Hematopoietic multipotent progenitor cell treated with erythropoietin and hydrocortisone succinate and interleukin-3 and kit ligand, for 6 days (in vitro differentiated cells): Measurements from ENCODE around the gene THSD4.
"Not testable (repeated sequence)": the region's sequence is repeated elsewhere in the genome, so short reads cannot be mapped to it uniquely, and the experiment has no call there.

Experiments
- DNase-seq: peaks from one replicate; pipeline ENCODE4 v3.0.0-alpha.2; 2015

The THSD4 gene

DNA sequence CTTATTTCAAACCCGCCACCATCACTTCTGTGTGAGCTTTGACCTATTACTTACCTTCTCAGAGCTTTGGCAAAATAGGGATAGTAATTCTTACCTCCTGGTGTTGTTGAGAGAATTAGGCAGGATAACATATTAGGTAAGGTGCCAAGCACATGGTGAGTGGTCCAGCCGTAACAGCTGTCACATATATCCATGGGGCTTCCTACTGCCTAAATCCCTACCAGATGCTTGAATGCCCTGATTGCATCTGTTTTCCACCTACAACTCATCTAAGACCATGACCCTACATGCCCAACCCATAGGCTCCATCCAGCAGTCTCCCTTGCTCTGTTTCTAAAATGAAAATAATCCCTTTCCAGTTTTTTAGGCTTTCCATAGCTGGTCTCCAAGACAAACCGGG is 532.8 kb downstream of the THSD4 start:
- no peak for DNase-seq

- DNase-seq = no peak
Observed at GRCh38 chr15:71649894-71650293, 534.6 kb downstream of the THSD4 start.

DNA sequence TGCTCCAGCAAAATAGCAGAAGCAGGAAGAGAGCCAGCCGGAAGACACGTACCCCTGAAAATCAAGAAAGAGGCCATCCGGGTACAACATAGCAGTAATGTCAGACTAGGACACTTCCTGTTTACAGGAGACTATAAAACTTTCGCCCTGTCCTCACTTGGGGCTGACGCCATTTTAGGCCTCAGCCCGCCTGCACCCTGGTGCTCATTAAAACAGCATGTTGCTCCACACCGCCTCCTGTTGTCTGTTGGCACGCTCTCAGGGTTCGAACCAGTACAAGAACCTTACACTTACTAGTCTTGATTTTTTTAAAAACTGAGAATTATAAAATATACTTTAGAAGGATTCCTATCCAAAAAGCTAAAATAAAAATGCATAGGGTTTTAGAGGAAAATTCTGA is 535.3 kb downstream of the THSD4 start:
- no peak for DNase-seq

- DNase-seq = peak; percentile 49
Observed at GRCh38 chr15:71651750-71652186, 536.5 kb downstream of the THSD4 start.

DNA sequence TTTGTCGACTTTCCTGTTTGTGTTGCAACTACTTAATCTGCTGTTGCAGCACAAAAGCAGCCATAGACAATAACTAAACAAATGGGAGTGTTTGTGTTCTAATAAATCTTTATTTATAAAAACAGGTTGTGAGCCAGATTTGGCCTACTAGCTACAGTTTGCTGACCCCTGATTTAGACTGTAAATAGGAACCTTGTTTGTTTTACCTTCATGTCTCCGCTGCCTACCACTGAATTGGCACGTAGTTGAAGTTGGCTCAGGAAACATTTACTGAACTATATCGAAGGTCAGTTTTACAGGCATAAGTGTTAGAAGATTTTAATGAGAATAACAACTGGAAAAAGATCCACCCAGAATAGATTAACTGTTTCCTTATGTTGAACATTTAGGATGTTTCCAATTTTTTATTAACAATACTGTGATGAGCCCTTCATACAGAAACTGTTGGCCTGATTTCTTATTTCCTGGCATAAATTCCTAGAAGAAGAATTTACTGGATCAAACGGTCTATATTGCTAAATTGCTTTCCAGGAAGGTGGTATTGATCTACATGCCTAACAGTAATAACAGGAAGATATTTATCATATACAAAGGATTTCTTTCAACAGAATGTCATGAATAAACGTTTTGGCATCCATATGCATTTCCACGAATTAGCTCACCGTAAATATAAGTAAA is 538.9 kb downstream of the THSD4 start:
- no peak for DNase-seq

GRCh38 chr15:71654720-71655174 is 539.5 kb downstream of the THSD4 start:
- no peak for DNase-seq

GRCh38 chr15:71656425-71656824 is 541.2 kb downstream of the THSD4 start:
- no peak for DNase-seq

GRCh38 chr15:71657141-71657540 is 541.9 kb downstream of the THSD4 start:
- no peak for DNase-seq

DNA sequence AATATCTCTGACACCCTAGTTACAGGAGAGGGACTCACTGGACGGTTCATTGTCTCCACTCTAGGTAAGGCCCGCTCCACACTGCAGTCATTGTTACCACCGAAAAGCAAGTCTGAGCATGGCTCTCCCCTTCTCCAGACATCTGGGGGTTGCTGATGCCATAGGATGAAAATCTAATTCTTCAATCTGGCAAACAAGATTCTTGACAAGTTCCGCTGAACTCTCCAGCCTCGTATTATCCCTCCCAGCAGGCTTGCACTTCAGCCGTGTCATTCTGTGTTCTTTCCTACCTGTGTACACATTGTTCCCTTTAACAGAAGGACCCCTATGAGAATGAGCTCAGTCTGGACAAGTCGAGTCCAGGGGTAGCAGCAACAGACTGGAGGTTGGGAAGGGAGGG is 542.8 kb downstream of the THSD4 start:
- DNase-seq = no peak

DNA sequence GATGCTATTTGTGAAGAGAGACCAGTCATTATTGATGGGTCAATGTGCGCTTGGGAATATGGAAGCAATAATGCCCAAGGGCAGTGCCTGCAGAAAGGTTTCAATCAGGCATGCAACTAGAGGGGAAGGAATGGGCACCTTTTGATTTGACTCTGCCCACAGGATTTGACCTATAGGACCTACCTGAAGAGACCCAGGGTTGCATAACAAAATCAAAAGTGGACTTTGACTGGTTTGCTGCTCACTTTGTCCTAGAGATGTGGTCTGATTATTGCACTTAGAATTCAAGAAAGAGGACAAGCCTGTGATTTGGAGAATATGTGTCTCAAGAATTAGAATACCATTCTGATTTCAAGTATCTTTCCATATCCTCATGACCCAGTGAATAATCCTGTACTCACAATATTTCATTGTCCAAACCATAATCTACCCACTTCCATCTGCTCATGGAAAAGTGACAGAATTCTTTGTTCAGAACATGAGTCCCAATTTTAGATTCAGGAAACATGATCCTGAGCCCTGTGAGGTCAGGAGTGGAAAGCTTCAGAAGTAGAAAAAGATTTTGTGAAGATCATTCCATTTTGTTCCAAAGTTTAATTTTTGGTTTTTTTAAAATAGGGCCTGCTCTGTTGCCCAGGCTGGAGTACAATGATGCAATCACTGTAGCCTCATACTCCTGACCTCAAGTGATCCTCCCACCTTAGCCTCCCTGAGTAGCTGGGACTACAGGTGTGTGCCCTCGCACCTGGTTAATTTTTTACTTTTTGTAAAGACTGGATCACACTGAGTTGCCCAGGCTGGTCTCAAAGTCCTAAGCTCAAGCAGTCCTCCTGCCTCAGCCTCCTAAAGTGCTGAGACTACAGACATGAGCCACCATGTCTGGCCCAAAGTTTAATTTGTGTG is 543.8 kb downstream of the THSD4 start:
- DNase-seq = no peak

- no peak for DNase-seq
Observed at GRCh38 chr15:71659730-71660067, 544.4 kb downstream of the THSD4 start.

- DNase-seq = no peak
Observed at GRCh38 chr15:71660501-71660900, 545.2 kb downstream of the THSD4 start.

DNA sequence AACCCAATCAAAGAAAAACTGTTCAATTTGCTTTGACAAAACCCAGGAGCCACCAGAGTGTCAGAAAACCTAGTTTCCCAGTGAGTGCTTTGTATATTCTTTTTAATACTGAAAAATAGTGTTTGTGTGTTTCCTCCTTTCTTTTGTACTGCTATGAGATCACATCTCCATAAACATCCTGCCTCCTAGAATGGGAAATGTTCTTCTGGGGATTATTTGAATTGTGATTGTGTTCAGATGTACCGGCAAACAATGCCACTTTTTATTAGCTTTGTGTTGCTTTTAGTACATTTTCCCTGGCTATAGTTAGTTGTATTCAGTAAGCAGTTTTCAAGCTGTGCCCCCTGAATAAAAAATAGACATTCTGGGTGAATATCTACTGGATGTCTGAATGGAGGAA is 547.0 kb downstream of the THSD4 start:
- no peak for DNase-seq

DNA sequence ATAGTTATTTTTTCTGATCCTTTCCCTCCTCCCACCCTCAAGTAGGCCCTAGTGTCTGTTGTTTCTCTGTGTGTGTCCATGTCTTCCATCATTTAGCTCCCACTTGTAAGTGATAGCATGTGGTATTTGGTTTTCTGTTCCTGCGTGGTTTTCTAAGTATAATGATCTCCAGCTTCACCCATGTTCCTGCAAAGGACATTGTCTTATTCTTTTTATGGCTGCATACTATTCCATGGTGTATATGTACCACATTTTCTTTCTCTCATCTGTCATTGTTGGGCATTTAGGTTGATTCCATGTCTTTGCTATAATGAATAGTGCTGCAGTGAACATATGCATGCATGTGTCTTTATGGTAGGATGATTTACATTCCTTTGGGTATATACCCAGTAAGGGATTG is 549.4 kb downstream of the THSD4 start:
- no peak for DNase-seq

- no peak for DNase-seq
Observed at GRCh38 chr15:71666763-71667620, 551.7 kb downstream of the THSD4 start.

- no peak for DNase-seq
Observed at GRCh38 chr15:71669688-71670087, 554.4 kb downstream of the THSD4 start.

GRCh38 chr15:71670222-71670621 is 555.0 kb downstream of the THSD4 start:
- DNase-seq = not testable (repeated sequence)

- DNase-seq = no peak
Observed at GRCh38 chr15:71674354-71674753, 559.1 kb downstream of the THSD4 start.

- no peak for DNase-seq
Observed at GRCh38 chr15:71677352-71677751, 562.1 kb downstream of the THSD4 start.

GRCh38 chr15:71677766-71678165 is 562.5 kb downstream of the THSD4 start:
- DNase-seq = no peak

- DNase-seq = no peak
Observed at GRCh38 chr15:71678191-71678590, 562.9 kb downstream of the THSD4 start.

DNA sequence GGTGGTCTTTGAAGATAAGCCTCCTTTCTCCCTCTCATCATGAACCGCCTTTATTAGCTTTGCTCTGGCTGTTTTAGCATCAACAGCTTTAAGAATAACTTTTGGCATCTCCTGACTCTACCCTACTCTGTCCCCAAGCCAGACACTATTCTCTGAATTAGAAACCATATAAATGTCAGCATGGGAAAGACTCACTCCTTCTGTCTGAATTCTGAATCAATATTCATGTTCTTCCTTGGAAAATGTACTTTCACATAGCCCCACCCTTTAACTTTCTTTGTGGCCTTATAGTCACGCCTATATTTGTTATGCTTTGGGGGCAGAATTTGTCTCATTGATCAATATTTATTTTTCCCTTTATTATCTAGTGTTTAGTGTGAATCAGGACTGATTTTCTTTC is 563.3 kb downstream of the THSD4 start:
- DNase-seq = no peak

- DNase-seq = no peak
Observed at GRCh38 chr15:71679223-71679792, 564.0 kb downstream of the THSD4 start.
